Thymus (tissue), 11 donors: ENCODE results near the gene CDC37L1. TPM values are rescaled to one million over a fixed set of nuclear protein-coding genes. Genes with fewer than 3 reads are reported as not detected.

Experiments used
- DNase-seq, 9 donors: peaks; one replicate each; pipeline ENCODE4 v3.0.0-alpha.2; 2013; ENCODE audit warnings: low spot score in 9 of 9, low read depth in 6 of 9, missing footprints in 1 of 9
- H3K27ac ChIP-seq, 2 donors: one replicate each; pipeline ENCODE4 v1.5.1; 2013; ENCODE audit warnings: control low read depth in 1 of 2, low read depth in 1 of 2, low read length in 1 of 2, mild to moderate bottlenecking in 1 of 2, moderate library complexity in 1 of 2
- H3K27me3 ChIP-seq, 2 donors: one replicate each; pipeline ENCODE4 v1.5.1; 2013; ENCODE audit warnings: low read length in 1 of 2; ENCODE audit not compliant: control insufficient read depth in 2 of 2, insufficient read depth in 1 of 2
- H3K36me3 ChIP-seq, 2 donors: one replicate each; pipeline ENCODE4 v1.5.1; 2013; ENCODE audit warnings: low read length in 1 of 2, mild to moderate bottlenecking in 1 of 2, moderate library complexity in 1 of 2; ENCODE audit not compliant: control insufficient read depth in 2 of 2, insufficient read depth in 2 of 2
- H3K4me1 ChIP-seq, 2 donors: one replicate each; pipeline ENCODE4 v1.5.1; 2013; ENCODE audit warnings: low read length in 2 of 2; ENCODE audit not compliant: control insufficient read depth in 2 of 2, insufficient read depth in 2 of 2
- H3K4me3 ChIP-seq, 2 donors: one replicate each; pipeline ENCODE4 v1.5.1; 2013; ENCODE audit warnings: low read length in 2 of 2, control low read depth in 1 of 2, mild to moderate bottlenecking in 1 of 2
- H3K9me3 ChIP-seq, 2 donors: one replicate each; pipeline ENCODE4 v1.5.1; 2013; ENCODE audit warnings: low read length in 1 of 2, mild to moderate bottlenecking in 1 of 2; ENCODE audit not compliant: control insufficient read depth in 2 of 2, insufficient read depth in 1 of 2
- WGBS: extraction: QIAGEN DNeasy Blood & Tissue Kit; methylation state at CpG from one replicate; pipeline ENCODE4 v1.1.7; 2013; 5-methylcytosine and 5-hydroxymethylcytosine counted together
- polyA plus RNA-seq: library from polyadenylated mRNA; stranded (reverse); fragments of 200-250 nt; gene quantifications from one replicate; pipeline ENCODE4 v1.2.3, GENCODE V29; 2013
- total RNA-seq: library from RNA; stranded (reverse); fragments of 120-200 nt; gene quantifications from one replicate; pipeline ENCODE4 v1.2.4, GENCODE V29; 2013
- donor health status: healthy.

The CDC37L1 gene
- total and polyA plus RNA-seq, 2 donors = 14.5 to 16.9 TPM

GRCh38 chr9:4677392-4677791 is 2.0 kb upstream of the CDC37L1 start:
- H3K27ac ChIP-seq = no peak overlapping the region
- WGBS = 94% methylated on average over 3 of the region's 3 CpGs
- no peak for DNase-seq
- no peaks in the 10 kb centered on the region for H3K36me3 ChIP-seq
- H3K27me3 ChIP-seq = no peaks in the 10 kb centered on the region
- no peak overlapping the region for H3K4me3 ChIP-seq
- no peaks in the 10 kb centered on the region for H3K4me1 ChIP-seq
- no peaks in the 10 kb centered on the region for H3K9me3 ChIP-seq

- Histone ChIP-seq H3K36me3 (peaks cover 0 to 3% of the 10 kb centered on the region in 2 donors), H3K27ac (peak overlapping the region; percentile 99 to 100), H3K4me3 (peak overlapping the region; percentile 56 to 93), H3K9me3 (no peaks in the 10 kb centered on the region), H3K4me1 (no peaks in the 10 kb centered on the region), H3K27me3 (no peaks in the 10 kb centered on the region)
- 2% methylated on average over 16 of the region's 16 CpGs for WGBS
- peak in 8 of 9 donors; percentile 34 to 83 (median 53) for DNase-seq
Observed at GRCh38 chr9:4678679-4679267, 596 bp upstream of the CDC37L1 start.

DNA sequence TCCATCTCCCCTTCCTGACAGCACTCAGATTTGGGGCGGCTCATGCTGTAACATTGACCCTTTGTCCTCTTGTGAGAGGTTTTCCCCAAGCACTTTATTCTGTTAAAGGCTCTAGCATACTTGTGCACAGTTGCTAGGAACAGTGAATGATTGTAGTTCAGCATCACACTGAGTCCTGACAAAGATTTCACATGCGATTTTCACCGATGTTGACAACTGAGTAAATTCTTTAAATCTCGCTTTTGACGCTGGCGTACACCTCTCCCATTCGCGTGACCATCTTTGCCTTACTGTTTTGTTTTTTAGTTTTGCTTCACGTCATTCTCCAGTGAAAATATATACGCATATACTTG is 780 bp downstream of the CDC37L1 start:
- DNase-seq = peak in 1 of 9 donors; percentile 26
- Histone ChIP-seq H3K4me3 (peak overlapping the region; percentile 56 to 93), H3K36me3 (peaks cover 5 to 9% of the 10 kb centered on the region in 2 donors), H3K4me1 (no peaks in the 10 kb centered on the region), H3K9me3 (no peaks in the 10 kb centered on the region), H3K27ac (peak overlapping the region; percentile 99 to 100), H3K27me3 (no peaks in the 10 kb centered on the region)
- WGBS = 9% methylated on average over 10 of the region's 10 CpGs

DNA sequence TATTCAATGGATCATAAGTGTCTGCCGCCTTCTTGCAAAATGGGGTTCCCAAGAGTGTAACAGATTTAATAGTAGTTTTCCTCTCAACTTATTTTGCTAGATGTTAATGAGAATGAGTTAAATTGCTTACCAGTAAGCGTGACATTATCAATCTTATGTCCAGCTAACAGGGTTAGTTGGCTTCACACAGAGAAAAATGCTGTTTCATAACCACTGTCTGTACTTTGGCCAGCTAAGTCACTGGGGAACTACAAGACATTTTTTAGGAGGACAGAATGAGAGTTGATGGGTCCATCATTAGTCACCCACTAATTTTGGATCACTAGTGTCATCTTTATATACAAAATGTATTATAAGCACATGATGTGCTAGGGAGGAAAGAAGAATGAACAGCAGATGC is 1.4 kb downstream of the CDC37L1 start:
- no peak for DNase-seq
- no peaks in the 10 kb centered on the region for H3K4me1 ChIP-seq

GRCh38 chr9:4684820-4685219 is 5.5 kb downstream of the CDC37L1 start:
- H3K27ac ChIP-seq = no peak overlapping the region
- no peaks in the 10 kb centered on the region for H3K27me3 ChIP-seq
- H3K9me3 ChIP-seq = no peaks in the 10 kb centered on the region
- peaks cover 12 to 21% of the 10 kb centered on the region in 2 donors for H3K36me3 ChIP-seq
- H3K4me1 ChIP-seq = no peaks in the 10 kb centered on the region
- WGBS = 98% methylated on average over 4 of the region's 4 CpGs
- no peak for DNase-seq
- H3K4me3 ChIP-seq = no peak overlapping the region

More for the DNA sequence above, 1.4 kb downstream of the CDC37L1 start:
- H3K9me3 ChIP-seq = no peaks in the 10 kb centered on the region
- H3K27me3 ChIP-seq = no peaks in the 10 kb centered on the region
- H3K27ac ChIP-seq = no peak overlapping the region
- WGBS = 92% methylated on average over 2 of the region's 2 CpGs
- peak overlapping the region; percentile 56 to 93 for H3K4me3 ChIP-seq
- peaks cover 6 to 11% of the 10 kb centered on the region in 2 donors for H3K36me3 ChIP-seq

- DNase-seq = no peak
- H3K27me3 ChIP-seq = no peaks in the 10 kb centered on the region
- H3K4me3 ChIP-seq = no peak overlapping the region
- 98% methylated on average over 4 of the region's 4 CpGs for WGBS
- peaks cover 19 to 26% of the 10 kb centered on the region in 2 donors for H3K36me3 ChIP-seq
- H3K27ac ChIP-seq = no peak overlapping the region
- H3K4me1 ChIP-seq = no peaks in the 10 kb centered on the region
- H3K9me3 ChIP-seq = no peaks in the 10 kb centered on the region
Observed at GRCh38 chr9:4686112-4686511, 6.7 kb downstream of the CDC37L1 start.

DNA sequence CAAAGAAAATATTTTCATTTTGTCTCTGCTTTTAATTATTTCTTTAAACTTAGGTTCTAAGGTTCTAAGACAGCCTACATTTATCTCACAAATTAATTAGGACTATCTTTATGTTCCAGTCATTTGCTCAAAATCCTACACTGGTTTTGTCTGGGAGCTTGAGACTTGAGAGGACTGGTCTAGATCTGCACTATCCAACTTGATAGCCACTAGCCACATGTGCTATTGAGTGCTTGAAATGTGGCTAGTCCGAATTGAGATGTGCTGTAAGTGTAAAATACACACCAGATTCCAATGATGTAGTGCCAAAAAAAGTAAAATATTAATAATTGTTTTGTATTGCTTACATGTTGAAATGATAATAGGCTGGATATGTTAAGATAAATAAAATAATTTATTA is 7.2 kb downstream of the CDC37L1 start:
- H3K4me3 ChIP-seq = no peak overlapping the region
- H3K36me3 ChIP-seq = peaks cover 23 to 30% of the 10 kb centered on the region in 2 donors
- WGBS = 97% methylated on average over 1 of the region's 1 CpG
- H3K4me1 ChIP-seq = no peaks in the 10 kb centered on the region
- no peak overlapping the region for H3K27ac ChIP-seq
- no peaks in the 10 kb centered on the region for H3K27me3 ChIP-seq
- H3K9me3 ChIP-seq = no peaks in the 10 kb centered on the region
- DNase-seq = no peak

DNA sequence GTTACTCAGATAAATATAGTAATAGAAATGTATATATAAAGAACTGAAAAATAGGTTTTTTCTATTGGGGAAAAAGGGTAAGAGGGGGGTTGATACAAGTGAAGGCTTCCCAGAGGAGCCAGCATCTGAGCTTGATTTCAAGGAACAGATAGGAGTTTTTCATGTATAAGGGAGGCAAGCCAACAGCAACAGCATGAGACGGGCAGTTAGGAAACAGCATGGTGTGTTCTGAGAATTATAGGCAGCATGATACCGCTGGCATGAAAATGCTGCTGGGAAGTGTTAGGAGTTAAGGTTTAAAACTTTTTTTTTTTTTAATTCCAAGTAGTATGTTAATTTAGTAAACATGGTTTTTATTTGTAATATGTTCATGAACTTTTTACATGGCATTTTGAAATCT is 9.7 kb downstream of the CDC37L1 start:
- no peak for DNase-seq
- no peak overlapping the region for H3K4me3 ChIP-seq
- H3K36me3 ChIP-seq = peaks cover 26 to 35% of the 10 kb centered on the region in 2 donors
- no peaks in the 10 kb centered on the region for H3K4me1 ChIP-seq
- H3K9me3 ChIP-seq = no peaks in the 10 kb centered on the region
- no peak overlapping the region for H3K27ac ChIP-seq
- WGBS = 77% methylated on average over 2 of the region's 2 CpGs
- no peaks in the 10 kb centered on the region for H3K27me3 ChIP-seq

DNA sequence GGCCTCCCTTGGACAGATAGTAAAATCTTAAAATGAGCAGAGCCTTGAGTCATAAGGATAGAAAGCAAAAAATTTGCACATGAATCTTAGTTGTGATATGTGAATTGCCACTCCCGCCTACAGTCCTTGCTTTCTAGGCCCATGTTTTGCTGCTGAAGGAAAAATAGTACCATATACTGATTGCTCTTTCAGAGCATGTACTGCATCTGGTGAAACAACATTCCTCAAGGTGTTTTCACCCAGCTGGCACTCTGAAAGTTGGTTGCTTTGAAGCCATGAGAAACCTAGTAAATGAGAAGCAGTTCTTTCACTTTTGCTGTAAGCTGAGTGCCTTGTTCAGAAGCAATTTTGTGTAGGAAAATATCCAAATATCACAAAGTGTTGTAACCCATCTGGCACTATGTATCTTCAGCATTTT is 10.3 kb downstream of the CDC37L1 start:
- no peak overlapping the region for H3K4me3 ChIP-seq
- no peaks in the 10 kb centered on the region for H3K27me3 ChIP-seq
- H3K36me3 ChIP-seq = peaks cover 27 to 41% of the 10 kb centered on the region in 2 donors
- WGBS = 94% methylated on average over 1 of the region's 1 CpG
- peak overlapping the region in 1 of 2 donors; percentile 5 for H3K27ac ChIP-seq
- H3K4me1 ChIP-seq = no peaks in the 10 kb centered on the region
- no peaks in the 10 kb centered on the region for H3K9me3 ChIP-seq
- DNase-seq = peak in 3 of 9 donors; percentile 11 to 54 (median 18)
